Measurements from ENCODE around the gene TECPR2.

GRCh38 chr14:102457509-102457908, 94.8 kb downstream of the TECPR2 start:
- no peak for TF ChIP-seq POLR2A (IDR thresholded peaks at IDR 0.05)
- no peak for TF ChIP-seq CTCF (IDR thresholded peaks at IDR 0.05)

Measured in body of pancreas (tissue), 4 donors.